GM21529 (cell line): ENCODE results near the gene CCDC185.

Source experiments
- ATAC-seq: cut with Tn5 transposase; IDR thresholded peaks from one replicate; pipeline ENCODE4 v1.9.1; 2021; ENCODE audit not compliant: unreplicated experiment

Gene CCDC185

DNA sequence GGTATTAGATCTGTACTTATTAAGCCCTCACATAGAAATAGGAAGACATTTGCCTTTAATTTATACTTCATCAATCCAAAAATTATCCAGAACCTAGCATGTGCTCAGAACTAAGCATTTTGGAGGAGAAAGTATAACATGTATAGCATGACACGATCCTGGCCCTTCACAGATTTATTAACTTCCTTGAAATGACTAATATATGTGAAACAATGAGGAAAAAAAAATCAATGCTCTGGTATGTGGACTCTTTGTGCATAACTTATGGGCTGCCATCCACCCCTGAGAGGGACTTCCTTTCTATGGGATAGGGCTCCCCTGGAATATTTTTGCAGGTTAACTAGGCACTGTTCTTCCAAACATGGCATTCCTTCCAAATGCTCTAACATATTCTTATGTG, 36.6 kb downstream of the CCDC185 start:
- no peak for ATAC-seq

DNA sequence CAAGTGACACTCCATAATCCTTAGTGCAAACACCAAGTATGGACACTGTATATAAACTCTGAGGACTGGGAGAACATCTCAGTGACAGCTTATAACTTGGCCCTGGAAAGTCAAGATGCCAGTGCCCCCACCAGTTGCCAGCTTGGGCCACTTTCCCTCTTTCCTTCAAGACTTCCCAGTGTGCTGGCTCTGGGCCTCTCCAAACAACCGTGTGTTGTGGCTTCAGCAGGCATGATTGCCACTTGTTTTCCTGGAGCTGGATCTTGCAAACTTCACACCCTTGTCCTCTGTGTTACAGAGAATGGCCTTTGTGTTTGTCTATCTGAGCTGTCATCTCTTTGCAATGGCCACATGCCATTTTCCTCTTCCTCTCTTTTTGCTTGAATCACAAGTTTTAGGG, 37.0 kb downstream of the CCDC185 start:
- ATAC-seq: no peak

DNA sequence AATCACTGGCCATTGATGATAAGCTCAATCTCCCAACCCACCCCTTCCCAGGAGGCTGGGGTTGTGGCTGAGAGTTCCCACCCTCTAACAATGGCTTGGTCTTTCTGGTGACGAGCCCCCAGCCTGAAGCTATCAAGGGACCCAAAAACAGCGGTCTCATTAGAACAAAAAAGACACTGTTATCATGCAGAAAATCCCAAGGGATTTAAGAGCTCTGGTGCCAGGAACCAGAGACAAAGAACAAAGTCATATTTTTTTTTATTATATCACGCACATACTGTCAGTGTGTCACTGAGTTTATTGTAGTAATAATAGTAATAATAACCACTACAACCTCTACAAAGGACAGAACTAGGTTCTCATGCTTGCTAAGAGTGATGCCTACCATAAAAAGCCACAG, 43.9 kb downstream of the CCDC185 start:
- no peak for ATAC-seq

DNA sequence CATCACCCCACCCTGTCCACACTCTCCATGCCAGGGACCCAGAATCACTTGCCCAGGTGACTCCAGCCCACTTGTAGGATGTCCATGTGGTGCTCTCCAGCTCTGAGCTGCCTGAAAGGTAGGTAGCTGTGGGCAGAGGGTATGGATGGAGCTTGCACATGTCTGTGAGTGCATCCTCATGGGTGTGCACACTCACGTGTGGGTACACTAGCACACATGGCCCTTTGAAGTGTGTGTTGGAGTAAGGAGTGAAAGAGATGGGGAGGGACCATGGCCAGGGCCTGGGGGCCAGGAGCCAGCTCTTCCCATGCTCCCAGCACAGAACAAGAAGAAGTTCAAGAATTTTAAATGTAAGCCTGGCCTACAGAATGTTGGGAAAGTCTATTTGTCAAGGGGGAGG, 50.2 kb downstream of the CCDC185 start:
- no peak for ATAC-seq

DNA sequence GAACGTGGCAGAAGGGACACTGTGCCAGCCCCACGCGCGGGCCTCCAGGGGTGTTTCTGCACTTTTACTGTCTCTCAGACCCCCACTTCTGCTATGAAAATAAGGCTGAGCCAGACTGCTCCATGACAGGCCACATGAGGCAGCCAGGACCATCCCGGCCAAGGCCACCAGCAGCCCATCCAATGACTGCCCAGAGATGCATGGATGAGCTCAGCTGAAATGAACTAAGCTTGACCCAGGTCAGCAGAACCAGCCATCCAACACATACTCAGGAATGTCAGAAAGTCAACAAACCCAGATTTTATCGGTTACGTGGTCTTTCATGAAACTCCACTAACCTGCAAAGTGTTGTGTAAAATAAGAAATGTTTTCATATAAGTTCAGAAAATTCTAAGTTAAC, 51.2 kb downstream of the CCDC185 start:
- ATAC-seq: no peak
